Panc1 (cell line): ENCODE results near the gene RASSF9. TPM values are rescaled to one million over a fixed set of nuclear protein-coding genes. Genes with fewer than 3 reads are reported as not detected.

Source experiments
- ATAC-seq: fragments of 200-7000 bp; cut with Tn5 transposase; 2 replicates; pipeline ENCODE4 v1.9.1; 2020; ENCODE audit warnings: mild to moderate bottlenecking, moderate library complexity
- BruUV-seq: library from RNA; stranded (reverse); fragments of 400-500 nt; replicated peaks from 2 replicates; lab custom pipeline; 2021; lab: Mats Ljungman, UMichigan
- CTCF ChIA-PET: fragments of 300-600 bp; sonication (Branson Sonifier 250); formaldehyde crosslinking; loops from one replicate; lab custom pipeline; 2022; ENCODE audit warnings: antibody characterized with exemption; lab: Charles Lee
- POLR2A ChIA-PET: fragments of 300-600 bp; sonication (Branson Sonifier 250); formaldehyde crosslinking; loops from one replicate; lab custom pipeline; 2022; ENCODE audit warnings: antibody characterized with exemption; lab: Charles Lee
- DNase-seq: peaks from one replicate; pipeline ENCODE4 v3.0.0-alpha.2; 2010; ENCODE audit warnings: low read depth, low spot score
- H3K27ac ChIP-seq: 2 replicates; pipeline ENCODE4 v1.5.1; 2011; ENCODE audit warnings: mild to moderate bottlenecking, low read length, inconsistent platforms
- H3K27me3 ChIP-seq: fragments of 200-500 bp; sonication (Bioruptor generic); 2 replicates; pipeline ENCODE4 v1.6.0; 2014; ENCODE audit warnings: low read length, inconsistent platforms; ENCODE audit not compliant: control insufficient read depth, insufficient read depth
- H3K36me3 ChIP-seq: fragments of 200-500 bp; sonication (Bioruptor generic); 2 replicates; pipeline ENCODE4 v1.5.1; 2014; ENCODE audit warnings: inconsistent platforms, mild to moderate bottlenecking, low read length, moderate library complexity; ENCODE audit not compliant: control insufficient read depth, insufficient read depth
- H3K4me1 ChIP-seq: 2 replicates; pipeline ENCODE4 v1.5.1; 2011; ENCODE audit warnings: inconsistent platforms, mild to moderate bottlenecking, low read length, moderate library complexity; ENCODE audit not compliant: control insufficient read depth, insufficient read depth
- H3K4me3 ChIP-seq, 2 experiments: 2 replicates each; pipeline ENCODE4 v1.5.1; 2011 to 2012; ENCODE audit warnings: low read depth in 2 of 2, low read length in 2 of 2, mild to moderate bottlenecking in 2 of 2, inconsistent platforms in 1 of 2, moderate library complexity in 1 of 2
- H3K9me3 ChIP-seq: fragments of 200-500 bp; sonication (Bioruptor generic); 2 replicates; pipeline ENCODE4 v1.5.1; 2014; ENCODE audit warnings: low read depth, mild to moderate bottlenecking, inconsistent platforms, low read length, moderate library complexity; ENCODE audit not compliant: control insufficient read depth, insufficient read depth
- CTCF ChIP-seq: fragments of 450-650 bp; IDR thresholded peaks from 2 replicates; pipeline ENCODE4 v1.5.1; 2017; ENCODE audit warnings: mild to moderate bottlenecking
- POLR2AphosphoS5 ChIP-seq: IDR thresholded peaks from 2 replicates; pipeline ENCODE4 v1.6.1; 2012; ENCODE audit warnings: mild to moderate bottlenecking, low read depth, low read length, moderate library complexity
- REST ChIP-seq, 2 experiments: IDR thresholded peaks; 2 replicates each; pipeline ENCODE4 v1.6.1; 2011 to 2012; ENCODE audit warnings: low read depth in 2 of 2, control low read depth in 1 of 2, low read length in 1 of 2, mild to moderate bottlenecking in 1 of 2, moderate library complexity in 1 of 2; ENCODE audit not compliant: insufficient read depth in 1 of 2
- SIN3A ChIP-seq: IDR thresholded peaks from 2 replicates; pipeline ENCODE4 v1.6.1; 2012; ENCODE audit warnings: low read depth, mild to moderate bottlenecking, low read length, moderate library complexity, borderline replicate concordance; ENCODE audit not compliant: insufficient read depth
- TCF7L2 ChIP-seq: IDR thresholded peaks from 2 replicates; pipeline ENCODE4 v1.6.1; 2011; ENCODE audit warnings: mild to moderate bottlenecking, low read depth, low read length, inconsistent platforms
- in situ Hi-C: cut with HindIII; loops from 2 replicates; pipeline ENCODE4 v1.10.0; 2016; ENCODE audit warnings: low sequenced_read_pairs, low pct_unique_long_range_greater_than_20kb
- intact Hi-C: fragments of 100-400 bp; cut with micrococcal nuclease; formaldehyde crosslinking; loops from one replicate; pipeline ENCODE4 v1.10.0; 2022; ENCODE audit not compliant: unreplicated experiment
- total RNA-seq: library from RNA; stranded (reverse); gene quantifications from one replicate; pipeline ENCODE4 v1.2.1, GENCODE V29; 2021; ENCODE audit not compliant: unreplicated experiment

RASSF9 gene
- total RNA-seq, 1 experiment from 2014 or later, result 0.33 TPM

GRCh38 chr12:85803231-85803630 lies 33.0 kb downstream of the RASSF9 start:
- POLR2A ChIA-PET, result no interaction called here
- intact Hi-C loops, result no loop called here
- H3K9me3 ChIP-seq, result no peaks in the 10 kb centered on the region
- no peaks in the 10 kb centered on the region for H3K36me3 ChIP-seq
- TF ChIP-seq REST (IDR thresholded peaks at IDR 0.05; ENCODE audit: insufficient read depth in 1 of 2, low read depth in 2 of 2, low read length in 1 of 2) (no peak), CTCF (no peak), SIN3A (no peak), POLR2AphosphoS5 (no peak), TCF7L2 (no peak)
- H3K27ac ChIP-seq, result no peak overlapping the region; the same call in 1 of the 2 replicates
- H3K27me3 ChIP-seq, result no peaks in the 10 kb centered on the region
- no peak for DNase-seq
- no TSS peak for BruUV-seq
- H3K4me1 ChIP-seq, result no peaks in the 10 kb centered on the region
- in situ Hi-C loops, result no loop called here
- CTCF ChIA-PET, result no interaction called here
- H3K4me3 ChIP-seq, result no peak overlapping the region
- no peak for ATAC-seq

GRCh38 chr12:85798122-85798521 lies 38.1 kb downstream of the RASSF9 start:
- H3K9me3 ChIP-seq, result no peaks in the 10 kb centered on the region
- no peak overlapping the region for H3K4me3 ChIP-seq
- intact Hi-C loops (no loop called here), in situ Hi-C loops (no loop called here)
- TF ChIP-seq POLR2AphosphoS5 (no peak), REST (IDR thresholded peaks at IDR 0.05; ENCODE audit: insufficient read depth in 1 of 2, low read depth in 2 of 2, low read length in 1 of 2) (no peak)
- ATAC-seq (no peak), DNase-seq (no peak)
- POLR2A ChIA-PET, result no interaction called here
- H3K27me3 ChIP-seq, result no peaks in the 10 kb centered on the region
- H3K36me3 ChIP-seq, result no peaks in the 10 kb centered on the region
- CTCF ChIA-PET, result no interaction called here
- no peaks in the 10 kb centered on the region for H3K4me1 ChIP-seq
- no peak overlapping the region for H3K27ac ChIP-seq
- no TSS peak for BruUV-seq
